ENCODE results near the gene ARHGAP18. TPM values are rescaled to one million over a fixed set of nuclear protein-coding genes. Genes with fewer than 3 reads are reported as not detected.

Gene ARHGAP18
- total and polyA plus RNA-seq, 3 donors from 2014 or later: 15.8 to 29.8 (median 23.8) TPM

DNA sequence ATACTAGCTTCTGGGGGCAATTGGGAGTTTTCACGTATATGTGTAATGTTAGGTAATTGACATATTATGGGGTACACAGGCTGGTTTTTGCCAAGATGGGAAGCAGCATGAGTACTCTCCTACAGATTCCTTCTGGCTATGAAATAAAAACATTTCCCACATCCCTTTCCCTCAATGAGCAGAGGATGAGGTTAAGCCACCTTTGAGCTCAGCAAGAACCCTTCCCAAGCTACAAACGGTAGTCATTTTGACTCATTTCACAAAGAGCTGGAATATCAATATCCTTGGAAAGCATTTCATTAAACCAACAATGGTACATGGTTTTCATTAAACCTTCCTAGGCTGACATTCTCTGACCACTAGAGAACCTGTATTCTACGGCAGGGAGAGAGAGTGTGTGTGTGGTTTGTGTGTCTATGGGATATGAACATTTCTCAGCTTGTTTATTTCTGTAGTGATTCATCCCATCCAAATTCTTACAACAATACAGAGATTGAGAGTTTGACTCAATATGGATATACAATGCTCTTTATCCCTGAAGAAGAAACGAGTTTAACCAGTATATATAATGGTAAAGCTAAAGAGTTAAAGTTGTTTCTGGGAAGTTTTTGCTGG lies 119.5 kb downstream of the ARHGAP18 start:
- intact Hi-C loops (cut with DNase I; ENCODE audit: low total_unique reads): no loop called here
- H3K27ac ChIP-seq: no peak overlapping the region

DNA sequence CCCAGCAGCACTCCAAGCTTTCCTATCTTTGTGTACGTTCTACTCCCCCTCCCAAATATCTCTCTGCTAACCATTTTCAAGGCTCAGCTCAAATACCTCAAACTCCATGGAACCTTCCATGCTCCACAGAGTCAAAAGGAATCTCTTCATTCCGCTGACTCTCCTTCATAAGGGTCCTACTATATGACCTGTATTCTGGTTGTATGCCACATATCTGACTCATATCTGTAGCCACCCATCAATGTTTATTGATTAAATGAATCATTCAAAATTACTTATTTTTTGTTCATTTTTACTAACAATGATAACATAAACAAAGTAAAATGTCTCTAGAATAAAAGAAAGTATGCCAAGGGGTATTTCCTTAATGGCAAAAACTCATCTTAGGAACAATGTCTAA lies 123.2 kb downstream of the ARHGAP18 start:
- WGBS, 2 donors: 78 to 95% methylated on average over 2 of the region's 2 CpGs
- TF ChIP-seq POLR2A (IDR thresholded peaks at IDR 0.05): no peak
- TF ChIP-seq, protein P1, sequence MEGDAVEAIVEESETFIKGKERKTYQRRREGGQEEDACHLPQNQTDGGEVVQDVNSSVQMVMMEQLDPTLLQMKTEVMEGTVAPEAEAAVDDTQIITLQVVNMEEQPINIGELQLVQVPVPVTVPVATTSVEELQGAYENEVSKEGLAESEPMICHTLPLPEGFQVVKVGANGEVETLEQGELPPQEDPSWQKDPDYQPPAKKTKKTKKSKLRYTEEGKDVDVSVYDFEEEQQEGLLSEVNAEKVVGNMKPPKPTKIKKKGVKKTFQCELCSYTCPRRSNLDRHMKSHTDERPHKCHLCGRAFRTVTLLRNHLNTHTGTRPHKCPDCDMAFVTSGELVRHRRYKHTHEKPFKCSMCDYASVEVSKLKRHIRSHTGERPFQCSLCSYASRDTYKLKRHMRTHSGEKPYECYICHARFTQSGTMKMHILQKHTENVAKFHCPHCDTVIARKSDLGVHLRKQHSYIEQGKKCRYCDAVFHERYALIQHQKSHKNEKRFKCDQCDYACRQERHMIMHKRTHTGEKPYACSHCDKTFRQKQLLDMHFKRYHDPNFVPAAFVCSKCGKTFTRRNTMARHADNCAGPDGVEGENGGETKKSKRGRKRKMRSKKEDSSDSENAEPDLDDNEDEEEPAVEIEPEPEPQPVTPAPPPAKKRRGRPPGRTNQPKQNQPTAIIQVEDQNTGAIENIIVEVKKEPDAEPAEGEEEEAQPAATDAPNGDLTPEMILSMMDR (IDR thresholded peaks at IDR 0.05): no peak
- H3K36me3 ChIP-seq (ENCODE audit: low read depth, missing control alignments): no peaks in the 10 kb centered on the region
- no peaks in the 10 kb centered on the region for H3K4me1 ChIP-seq
- H3K27ac ChIP-seq: no peak overlapping the region
- DNase-seq: no peak
- no peaks in the 10 kb centered on the region for H3K27me3 ChIP-seq
- no peak overlapping the region for H3K4me3 ChIP-seq
- no peaks in the 10 kb centered on the region for H3K9me3 ChIP-seq
- intact Hi-C loops (cut with DNase I; ENCODE audit: low total_unique reads): no loop called here

More for the DNA sequence above, 119.5 kb downstream of the ARHGAP18 start:
- TF ChIP-seq, protein P1 (IDR thresholded peaks at IDR 0.05): no peak
- TF ChIP-seq POLR2A (IDR thresholded peaks at IDR 0.05): no peak
- Histone ChIP-seq H3K27me3 (no peaks in the 10 kb centered on the region), H3K9me3 (no peaks in the 10 kb centered on the region), H3K36me3 (ENCODE audit: low read depth, missing control alignments) (no peaks in the 10 kb centered on the region), H3K4me3 (no peak overlapping the region), H3K4me1 (no peaks in the 10 kb centered on the region)
- WGBS, 2 donors: 93 to 97% methylated on average over 4 of the region's 4 CpGs
- DNase-seq: no peak

DNA sequence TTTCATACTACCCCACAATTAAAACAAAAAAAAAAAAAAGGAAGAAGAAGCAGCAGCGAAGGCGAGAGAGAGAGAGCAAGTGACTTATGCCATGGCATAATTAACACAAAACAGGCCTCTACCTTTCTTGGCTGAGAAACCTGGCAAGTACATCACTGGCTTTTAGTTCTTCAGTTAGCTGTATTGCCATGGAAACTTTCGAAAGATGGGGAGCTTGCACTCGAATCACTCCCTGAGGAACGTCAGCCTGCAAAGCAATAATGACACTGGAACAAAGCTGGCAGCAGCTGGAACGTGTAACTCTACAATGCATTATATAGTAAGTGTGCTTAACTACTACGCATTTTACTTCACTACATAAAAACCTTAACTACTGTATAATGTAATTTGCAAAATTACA lies 126.1 kb downstream of the ARHGAP18 start:
- WGBS, 2 donors: 67 to 72% methylated on average over 7 of the region's 7 CpGs
- intact Hi-C loops (cut with DNase I; ENCODE audit: low total_unique reads): no loop called here
- no peak for DNase-seq
- Histone ChIP-seq H3K4me3 (no peak overlapping the region), H3K27me3 (no peaks in the 10 kb centered on the region), H3K36me3 (ENCODE audit: low read depth, missing control alignments) (no peaks in the 10 kb centered on the region), H3K9me3 (no peaks in the 10 kb centered on the region), H3K4me1 (no peaks in the 10 kb centered on the region), H3K27ac (no peak overlapping the region)
- no peak for TF ChIP-seq POLR2A (IDR thresholded peaks at IDR 0.05)
- TF ChIP-seq, protein P1 (IDR thresholded peaks at IDR 0.05): no peak

DNA sequence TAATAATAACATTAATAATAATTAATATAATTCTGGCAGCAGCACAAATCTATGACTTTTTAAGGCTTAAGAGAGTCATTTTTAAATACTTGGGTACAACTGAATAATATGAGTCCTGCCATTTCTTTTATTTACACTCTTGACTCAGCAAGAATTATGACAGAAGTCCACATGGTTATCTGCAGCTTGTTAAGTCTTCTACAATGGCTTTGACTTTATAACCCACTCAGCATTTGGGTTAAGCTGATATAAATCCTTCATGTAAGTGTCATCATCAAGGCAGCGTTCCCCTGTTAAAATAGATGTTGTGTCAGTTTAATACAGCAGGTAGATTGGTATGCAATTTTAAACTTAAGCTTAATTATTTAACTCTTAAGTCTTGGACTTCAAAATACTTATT lies 131.7 kb downstream of the ARHGAP18 start:
- no peak for DNase-seq
- 83% methylated on average over 1 of the region's 1 CpG for WGBS, 2 donors
- Histone ChIP-seq H3K4me1 (peaks cover 8% of the 10 kb centered on the region), H3K27me3 (no peaks in the 10 kb centered on the region), H3K4me3 (no peak overlapping the region), H3K27ac (no peak overlapping the region), H3K36me3 (ENCODE audit: low read depth, missing control alignments) (no peaks in the 10 kb centered on the region), H3K9me3 (no peaks in the 10 kb centered on the region)
- intact Hi-C loops (cut with DNase I; ENCODE audit: low total_unique reads): no loop called here
- TF ChIP-seq, protein P1 (IDR thresholded peaks at IDR 0.05): no peak
- no peak for TF ChIP-seq POLR2A (IDR thresholded peaks at IDR 0.05)

DNA sequence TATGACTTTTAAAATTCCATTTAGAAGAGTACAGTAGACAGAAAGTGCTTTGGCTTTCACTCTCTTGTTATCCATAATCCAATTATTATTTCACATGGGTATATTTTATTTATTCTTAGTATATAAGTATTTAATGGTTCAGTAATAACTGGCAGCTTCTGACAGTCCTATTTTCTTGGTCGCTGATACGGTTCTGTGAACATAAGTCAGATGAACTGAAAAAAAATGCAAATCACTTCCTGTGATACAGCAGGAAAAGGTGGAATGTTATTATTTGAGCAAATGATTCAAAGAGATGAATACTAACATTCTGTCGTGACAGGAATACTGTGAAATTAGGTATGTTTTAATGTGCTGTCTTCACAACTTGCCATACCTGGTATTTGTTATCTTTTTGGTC lies 132.3 kb downstream of the ARHGAP18 start:
- TF ChIP-seq POLR2A (IDR thresholded peaks at IDR 0.05): no peak
- TF ChIP-seq, protein P1 (IDR thresholded peaks at IDR 0.05): no peak
- no peaks in the 10 kb centered on the region for H3K36me3 ChIP-seq (ENCODE audit: low read depth, missing control alignments)
- intact Hi-C loops (cut with DNase I; ENCODE audit: low total_unique reads): no loop called here
- no peak overlapping the region for H3K4me3 ChIP-seq
- 90 to 92% methylated on average over 3 of the region's 3 CpGs for WGBS, 2 donors
- DNase-seq: no peak
- no peaks in the 10 kb centered on the region for H3K27me3 ChIP-seq
- peaks cover 8% of the 10 kb centered on the region for H3K4me1 ChIP-seq
- no peaks in the 10 kb centered on the region for H3K9me3 ChIP-seq
- H3K27ac ChIP-seq: no peak overlapping the region

All from testis (tissue), 3 donors.